Stimulated activated CD4-positive, alpha-beta T cell treated with anti-CD3 and anti-CD28 coated beads, Interleukin-2, amount 100 ng/mL, for 4 hours (primary cell): Measurements from ENCODE around the gene TNFRSF1A.

Experiments used
- DNase-seq: peaks from one replicate; pipeline ENCODE4 v3.0.0-alpha.2; 2020; ENCODE audit warnings: low read depth

The TNFRSF1A gene

DNA sequence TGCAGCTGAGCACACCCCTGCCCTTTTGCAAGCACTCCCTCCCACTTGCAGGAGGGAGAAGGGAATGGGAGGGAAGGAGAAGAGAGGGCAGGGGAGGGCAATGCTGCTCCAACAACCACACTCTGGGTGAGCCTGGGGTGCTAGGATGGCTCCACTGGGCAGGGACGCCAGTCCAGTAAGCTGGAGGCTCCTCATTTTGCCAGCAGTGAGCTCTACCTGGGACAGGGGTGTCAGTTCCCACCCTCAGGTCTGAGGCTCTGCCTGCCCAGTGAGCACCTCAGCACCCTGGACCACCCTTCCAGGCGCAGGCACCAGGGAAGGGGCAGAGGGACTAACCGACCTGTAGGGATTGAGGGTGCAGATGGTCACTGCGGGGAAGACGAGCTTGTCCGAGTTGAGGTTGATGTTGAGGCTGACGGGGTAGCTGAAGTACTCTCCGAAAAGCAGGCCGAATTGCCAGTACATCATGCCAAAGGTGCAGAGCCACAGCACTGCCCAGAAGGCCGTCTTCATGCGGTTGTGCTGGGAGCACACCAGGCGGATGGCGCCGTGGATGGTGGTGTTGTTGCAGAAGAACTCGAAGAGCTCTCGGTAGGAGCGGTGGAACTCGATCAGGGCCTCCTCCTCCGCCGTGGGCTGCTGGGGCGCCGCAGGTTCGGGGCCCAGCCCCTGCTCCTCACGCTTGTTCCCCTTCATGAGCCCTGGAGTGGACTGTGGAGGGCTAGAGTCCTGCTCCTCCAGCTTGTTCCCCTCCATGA lies 32.3 kb upstream of the TNFRSF1A start:
- no peak for DNase-seq

DNA sequence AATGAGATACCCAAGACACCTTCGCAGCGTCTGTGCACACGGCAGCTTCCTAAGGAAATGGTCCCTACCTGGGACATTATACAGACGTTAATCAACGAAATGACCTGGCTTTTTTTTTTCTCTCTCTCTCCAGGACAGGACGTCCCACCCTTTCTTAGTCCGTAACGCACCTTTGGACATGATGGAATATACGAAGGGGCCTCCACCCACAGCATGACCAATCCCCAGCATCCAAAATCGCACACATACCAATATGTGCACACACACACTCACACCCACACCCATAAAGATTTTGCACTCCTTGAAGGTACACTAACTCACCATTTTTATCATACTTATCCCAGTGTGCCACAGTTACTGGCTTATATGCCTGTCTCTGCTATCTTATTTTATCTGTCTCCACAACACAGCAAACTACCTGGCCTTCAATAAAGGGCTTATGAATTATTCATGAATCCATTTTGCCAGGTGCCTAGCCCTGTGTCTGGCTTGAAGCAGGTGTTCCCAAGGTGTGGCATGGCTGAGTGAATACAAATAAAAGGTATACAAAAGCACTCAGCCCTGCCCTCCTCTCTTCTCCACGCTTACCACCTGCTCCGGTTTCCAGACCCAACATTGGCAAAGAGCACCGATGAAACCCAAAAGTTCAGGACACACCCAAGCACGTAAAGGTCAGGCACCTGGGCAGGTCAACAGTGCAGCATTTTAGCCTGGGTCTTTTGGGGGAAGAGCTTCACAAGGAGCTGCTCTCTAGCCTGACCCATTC lies 31.3 kb upstream of the TNFRSF1A start:
- DNase-seq: no peak

DNA sequence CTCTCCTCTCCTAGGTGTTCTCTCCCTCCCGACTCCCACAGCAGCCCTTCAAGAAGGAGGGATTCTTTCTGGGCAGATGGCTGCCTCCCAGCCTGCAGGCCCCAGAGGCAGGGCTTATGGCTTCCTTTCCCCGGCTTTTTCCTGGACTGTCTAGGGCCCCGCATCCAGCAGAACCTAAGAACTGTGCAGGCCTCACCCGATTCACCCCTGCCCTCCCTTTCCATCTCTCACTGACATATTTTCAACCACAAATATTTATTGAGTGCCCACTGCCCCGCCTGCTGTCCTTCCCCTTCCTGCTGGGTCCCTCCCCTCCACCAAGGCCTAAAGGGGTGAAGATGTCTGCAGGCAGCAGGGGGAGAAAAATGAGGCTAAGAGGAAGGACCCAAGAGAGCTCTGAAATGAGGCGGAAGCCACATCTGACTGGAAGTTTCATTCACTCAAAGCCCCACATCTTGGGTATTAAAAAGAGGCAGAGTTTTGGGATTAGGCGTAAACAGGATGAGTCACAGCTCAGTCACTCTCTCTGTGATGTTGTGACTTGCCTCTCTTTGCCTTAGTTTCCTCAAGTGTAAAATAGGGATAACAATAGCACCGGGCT lies 30.6 kb upstream of the TNFRSF1A start:
- DNase-seq: no peak

DNA sequence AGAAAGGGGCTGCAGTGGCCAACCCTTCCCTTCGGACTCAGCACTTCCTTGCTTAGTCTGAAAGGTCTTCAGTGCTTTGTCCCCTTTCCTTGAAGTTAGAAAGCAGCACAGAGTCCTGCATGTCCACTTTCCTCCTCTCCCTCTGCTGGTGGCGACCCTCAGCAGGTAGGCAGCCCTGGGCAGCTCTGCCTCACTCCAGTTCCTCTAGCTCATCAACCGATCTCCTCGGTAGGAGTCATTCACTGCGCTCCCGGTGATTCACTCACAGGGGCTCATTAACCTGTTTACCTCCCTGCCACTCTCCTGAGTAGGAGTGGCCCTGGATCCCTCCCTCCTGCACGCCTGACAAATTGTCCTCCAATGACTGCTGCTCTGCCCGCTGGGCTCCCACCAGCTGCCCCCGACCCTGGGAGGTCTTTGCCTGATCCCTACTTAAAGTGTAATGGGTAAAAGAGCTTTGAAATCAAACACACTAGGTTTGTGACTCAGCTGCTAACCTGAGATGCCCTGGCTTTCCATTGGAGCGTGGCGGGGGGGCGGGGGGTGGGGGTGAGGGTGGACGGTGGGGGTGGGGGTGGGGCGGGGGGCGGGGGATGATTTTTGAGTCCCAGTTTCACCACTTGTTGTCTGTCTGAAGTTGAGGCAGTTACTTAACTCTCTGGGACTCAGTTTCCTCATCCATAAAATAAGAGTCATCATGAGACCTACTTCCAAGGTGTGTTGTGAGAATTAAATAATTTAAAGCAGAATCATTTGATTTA lies 29.3 kb upstream of the TNFRSF1A start:
- DNase-seq: no peak

DNA sequence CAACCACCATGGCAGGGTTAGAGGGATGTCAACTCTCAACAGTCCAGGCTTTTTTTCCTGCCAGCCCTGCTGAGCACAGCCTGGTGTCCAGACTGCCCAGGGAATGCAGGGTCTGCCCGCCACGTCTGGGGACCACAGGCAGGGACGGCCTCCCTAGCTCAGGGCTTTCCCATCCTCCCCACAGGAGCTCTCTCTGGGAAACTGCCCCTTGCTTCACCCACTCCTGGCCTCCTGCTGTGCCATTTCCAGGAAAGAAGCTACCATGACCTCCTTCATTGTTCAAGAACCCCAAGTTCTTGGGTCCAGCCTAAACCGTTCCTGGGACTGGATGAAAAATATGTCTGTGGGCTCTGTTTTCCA lies 28.7 kb upstream of the TNFRSF1A start:
- DNase-seq: no peak

DNA sequence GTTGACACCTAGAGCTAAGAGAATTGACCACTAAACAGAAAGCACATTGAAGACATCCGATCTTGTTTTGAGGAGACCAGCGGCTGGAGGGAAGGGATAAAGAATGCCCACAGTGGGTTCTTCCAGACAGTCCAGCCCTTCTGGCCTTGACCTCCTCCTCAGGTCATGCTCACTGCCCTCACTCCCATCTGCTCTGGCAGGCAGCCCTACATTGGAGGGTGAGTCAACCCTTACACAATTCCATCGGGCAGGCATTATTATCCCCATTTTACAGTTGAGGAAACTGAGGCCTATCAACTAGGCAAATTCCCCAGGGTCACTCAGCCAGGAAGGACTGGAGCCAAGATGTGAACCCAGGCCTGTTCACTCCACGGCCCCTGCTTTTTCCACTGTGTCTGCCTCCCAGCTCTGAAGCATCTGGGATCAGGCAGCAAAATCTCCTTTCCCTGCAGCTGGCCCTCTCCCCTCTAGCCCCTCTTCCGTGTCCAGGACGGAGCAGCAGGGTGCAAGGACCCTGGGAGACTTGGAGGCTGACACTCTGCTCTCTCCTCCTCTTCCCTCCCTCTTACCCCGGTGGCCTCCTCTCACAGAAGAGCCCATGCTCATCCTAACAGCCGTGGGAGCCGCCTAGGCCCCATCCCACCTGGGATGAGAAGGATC lies 28.2 kb upstream of the TNFRSF1A start:
- no peak for DNase-seq

DNA sequence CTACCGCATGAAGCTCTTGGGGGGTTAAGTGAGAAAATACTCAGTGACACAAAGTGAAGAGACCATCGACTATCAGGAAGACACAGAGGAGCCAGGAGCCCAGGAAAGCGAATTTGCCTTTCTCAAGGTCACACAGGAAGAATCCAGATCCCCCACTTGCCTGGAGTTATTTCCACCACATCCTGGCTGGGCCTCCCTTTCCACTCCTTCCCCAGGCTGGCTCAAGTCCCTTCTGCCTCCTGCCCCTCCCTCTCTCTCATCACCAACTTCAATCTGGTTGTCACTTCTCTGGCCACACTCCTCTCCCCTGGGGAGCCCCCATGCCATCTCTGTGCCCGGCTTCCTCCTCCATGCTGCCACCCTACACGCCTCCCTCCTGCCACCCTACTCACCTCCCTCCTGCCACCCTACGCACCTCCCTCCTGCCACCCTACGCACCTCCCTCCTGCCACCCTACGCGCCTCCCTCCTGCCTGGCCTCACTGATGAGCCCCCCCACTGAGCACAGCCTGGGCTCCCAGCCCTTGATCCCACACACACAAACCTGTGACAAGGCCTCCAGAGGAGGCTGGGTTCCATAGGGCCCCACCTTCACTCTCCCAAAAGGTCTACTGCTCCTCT lies 27.1 kb upstream of the TNFRSF1A start:
- DNase-seq: no peak

DNA sequence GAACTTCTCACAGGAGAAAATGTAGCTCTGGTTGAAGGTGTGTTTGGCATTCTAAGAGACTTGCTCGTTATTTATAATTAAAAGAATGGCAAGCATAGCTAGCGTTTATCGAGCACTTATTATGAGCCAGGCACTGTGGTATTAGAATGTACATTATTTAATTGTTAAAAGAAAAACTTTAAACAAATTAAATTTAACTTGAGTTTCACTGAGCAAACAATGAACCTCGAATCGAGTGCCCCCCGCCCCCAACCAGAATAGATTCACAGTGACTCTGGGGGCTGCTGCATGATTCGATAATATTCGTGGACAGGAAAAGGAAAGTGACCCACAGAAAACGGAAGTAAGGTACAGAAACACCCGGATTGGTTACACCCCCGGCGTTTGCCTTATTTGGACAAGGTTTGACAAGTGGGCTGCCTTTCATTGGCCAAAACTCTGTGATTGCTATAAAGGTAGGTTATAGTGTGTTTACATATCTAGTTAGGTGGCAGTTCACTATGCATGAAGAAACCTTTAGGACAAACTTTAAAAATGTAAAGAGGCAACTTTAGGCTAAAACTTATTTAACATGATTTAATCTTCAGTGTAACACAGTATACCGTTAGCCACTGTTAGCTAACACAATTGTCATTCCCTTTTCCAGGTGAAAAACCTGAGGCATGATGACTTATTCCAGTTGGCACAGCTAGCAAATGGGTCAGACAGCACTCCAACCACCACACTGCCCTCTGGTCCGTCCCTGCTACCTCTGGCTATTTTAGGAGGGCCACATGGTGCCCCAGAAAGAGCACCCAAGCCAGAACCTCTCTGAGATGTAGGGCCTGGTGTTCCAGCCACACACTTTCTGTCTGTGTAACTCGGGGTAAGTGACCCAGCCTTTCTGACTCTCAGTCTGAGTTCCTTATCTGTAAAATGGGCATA lies 26.4 kb upstream of the TNFRSF1A start:
- no peak for DNase-seq

DNA sequence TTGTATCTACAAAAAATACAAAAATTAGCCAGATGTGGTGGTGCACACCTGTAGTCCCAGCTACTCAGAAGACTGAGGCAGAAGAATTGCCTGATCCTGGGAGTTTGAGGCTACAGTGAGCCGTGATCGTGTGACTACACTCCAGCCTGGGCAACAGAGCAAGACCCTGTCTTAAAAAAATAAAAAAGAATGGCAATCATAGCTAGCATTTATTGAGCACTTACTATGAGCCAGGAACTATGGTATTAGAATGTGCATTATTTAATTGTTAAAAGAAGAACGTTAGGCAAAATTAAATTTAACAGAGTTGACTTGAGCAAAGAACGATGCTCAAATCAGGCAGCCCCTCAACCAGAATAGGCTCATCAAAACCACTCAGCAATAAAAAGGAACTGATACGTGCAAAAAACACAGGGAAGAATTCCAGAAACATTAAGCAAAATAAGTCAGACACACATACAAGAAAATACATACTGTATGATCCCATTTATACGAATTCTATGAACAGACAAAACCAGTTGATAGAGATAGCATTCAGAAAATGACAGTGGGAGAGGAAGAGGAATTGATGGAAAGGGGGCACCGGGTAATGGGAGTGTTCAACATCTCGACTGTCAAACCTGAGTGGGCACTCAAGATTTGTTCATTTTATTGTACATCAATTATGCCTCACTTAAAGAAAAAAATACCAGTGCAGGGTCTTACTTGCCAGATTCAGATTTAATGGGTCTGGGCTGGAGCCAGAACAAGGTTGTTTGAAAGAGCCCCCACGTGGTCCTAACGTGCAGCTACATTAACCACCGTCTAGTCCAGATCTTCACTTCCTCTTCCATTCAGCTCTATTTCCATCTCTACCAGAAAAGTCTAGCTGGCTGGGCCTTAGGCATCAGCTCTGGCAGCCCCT lies 25.4 kb upstream of the TNFRSF1A start:
- DNase-seq: peak; percentile 30

DNA sequence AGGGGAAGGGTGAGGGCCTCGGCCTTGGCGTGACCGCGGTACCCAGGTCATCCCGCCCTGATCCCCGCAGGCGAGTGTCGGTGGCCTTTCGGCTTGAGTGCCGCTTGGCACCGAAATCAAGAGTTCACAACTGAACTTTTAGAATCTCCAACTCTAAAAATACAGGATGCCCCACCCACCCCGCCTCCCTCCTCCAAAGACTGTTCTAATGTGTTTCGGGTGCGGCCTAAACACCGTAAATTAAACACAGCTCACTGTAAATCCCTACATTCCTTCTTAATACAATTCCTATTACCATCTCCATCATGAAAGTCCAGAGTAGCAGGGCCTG lies 22.1 kb upstream of the TNFRSF1A start:
- DNase-seq: no peak

DNA sequence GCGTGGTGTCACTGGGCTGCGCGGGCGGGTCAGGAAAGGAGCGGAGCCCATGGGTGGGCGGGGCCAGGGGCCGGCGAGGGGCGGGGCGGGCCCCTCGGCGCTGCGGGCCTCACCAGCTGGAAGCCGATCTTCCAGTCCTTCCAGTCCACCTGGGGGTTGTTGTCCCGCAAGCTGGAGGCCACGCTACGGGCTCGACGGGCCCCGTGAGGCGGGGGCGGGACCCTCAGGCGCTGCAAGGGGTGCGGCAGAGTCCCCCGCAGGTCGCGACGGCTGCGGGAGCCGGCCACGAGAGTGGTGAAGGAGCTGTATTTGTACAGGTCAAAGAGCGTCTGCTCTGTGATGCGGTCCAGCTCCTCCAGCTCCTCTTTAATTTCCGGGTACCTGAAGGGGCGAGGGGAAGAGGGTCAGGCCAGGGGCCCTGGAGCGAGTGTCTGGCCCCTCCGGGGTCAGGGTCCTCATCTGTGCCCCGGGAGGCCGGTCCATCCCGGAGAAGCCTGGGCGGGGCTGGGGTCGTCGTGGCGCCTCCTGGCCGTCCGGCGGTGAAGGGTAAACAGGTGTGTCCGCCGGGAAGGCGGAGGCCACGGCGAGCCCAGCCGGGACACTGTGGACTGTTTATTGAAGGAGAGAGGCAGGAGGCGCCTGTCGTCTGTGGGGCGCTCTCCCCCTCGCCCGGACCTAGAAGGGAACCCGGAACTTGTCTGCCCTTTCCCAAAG lies 21.6 kb upstream of the TNFRSF1A start:
- peak; percentile 69 for DNase-seq

DNA sequence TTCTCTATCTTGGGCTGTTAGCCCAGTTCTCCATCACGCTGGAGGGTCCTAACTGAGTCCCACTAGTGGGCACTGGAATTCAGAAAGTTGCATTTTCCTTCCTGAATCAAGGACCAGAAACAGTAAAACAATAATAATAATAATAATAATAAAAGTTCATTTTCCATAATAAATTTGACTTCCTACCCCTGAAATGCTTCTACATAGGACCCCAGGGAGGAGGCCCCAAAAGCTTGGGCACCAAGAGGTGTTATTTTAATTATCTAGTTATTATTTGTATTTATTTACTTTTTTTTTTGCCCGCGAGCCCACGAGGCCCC lies 21.1 kb upstream of the TNFRSF1A start:
- no peak for DNase-seq

DNA sequence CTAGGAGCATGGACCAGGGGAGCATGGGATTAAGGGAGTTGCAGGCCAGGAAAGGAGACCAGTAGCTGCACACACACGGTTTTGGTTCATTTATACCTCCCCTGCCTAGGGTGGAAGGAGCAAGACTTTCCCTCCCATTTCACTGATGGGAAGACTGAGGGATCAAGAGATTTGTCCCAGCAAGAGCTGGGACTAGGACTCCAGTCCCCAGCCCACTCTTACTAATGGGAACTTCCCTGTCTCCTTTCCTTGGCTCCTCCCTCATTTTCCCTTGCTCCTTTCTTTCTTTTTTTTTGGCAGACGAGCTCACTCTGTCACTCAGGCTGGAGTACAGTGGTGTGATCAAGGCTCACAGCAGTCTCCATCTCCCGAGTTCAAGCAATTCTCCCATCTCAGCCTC lies 20.5 kb upstream of the TNFRSF1A start:
- DNase-seq: no peak

DNA sequence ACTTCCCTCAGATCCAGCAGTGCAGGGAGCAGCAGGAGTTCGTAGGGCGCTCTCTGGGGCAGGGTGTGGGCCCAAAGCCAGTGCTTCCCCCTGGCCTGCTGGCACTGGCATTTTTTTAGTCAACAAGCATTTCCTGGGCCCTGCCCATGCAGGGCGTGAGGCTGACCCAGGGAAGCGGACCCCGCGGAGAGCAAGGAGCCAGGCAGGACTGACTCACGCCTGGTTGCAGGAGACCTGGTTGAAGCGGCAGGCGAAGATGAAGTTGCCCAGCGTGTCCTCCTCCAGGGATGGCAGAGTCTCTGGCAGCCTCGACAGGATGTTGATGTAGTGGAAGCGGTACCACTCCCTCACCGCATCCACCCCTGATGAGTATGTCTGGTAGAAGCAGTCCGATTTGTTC lies 20.0 kb upstream of the TNFRSF1A start:
- DNase-seq: no peak

DNA sequence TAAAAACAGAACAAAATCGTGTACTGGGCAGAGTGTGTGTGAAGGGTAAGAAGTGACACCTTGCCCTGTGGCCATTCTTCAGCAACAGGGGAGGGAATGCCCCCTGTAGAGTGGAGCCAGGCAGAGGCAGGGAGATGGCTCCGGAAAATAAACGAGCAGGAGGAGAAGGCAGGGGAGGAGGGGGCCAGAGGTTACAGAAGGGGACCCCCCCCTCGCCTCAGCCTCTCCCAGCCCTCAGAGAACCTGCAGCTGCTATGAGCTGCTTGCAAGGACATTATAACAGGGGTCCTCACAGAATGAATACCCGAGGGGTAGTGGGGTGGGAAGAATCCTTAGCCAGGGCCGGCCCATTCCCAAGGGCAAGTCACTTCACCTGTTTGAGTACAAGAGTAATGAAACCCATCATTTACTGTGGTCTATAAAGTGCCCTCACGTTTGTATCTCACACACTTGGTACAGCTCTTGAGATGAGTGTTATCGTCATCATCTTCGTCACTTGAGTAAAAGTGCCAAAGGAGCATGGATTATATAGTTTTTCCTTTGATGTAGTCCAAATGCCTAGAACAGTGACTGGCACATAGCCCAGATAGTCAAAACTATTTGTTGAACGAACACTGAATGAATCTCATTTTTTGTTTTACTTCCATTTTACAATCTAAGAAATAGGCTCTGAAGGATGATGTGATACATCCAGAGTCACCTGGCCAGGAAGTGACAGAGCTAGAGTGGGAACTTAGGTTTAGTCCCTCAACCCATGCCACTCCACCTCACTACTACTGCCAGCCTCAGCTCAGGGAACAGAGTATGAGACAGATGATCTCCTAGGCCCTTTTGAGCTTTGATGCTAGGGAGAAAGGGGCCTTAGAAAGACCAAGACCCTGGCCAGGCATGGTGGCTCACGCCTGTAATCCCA lies 19.0 kb upstream of the TNFRSF1A start:
- DNase-seq: no peak

DNA sequence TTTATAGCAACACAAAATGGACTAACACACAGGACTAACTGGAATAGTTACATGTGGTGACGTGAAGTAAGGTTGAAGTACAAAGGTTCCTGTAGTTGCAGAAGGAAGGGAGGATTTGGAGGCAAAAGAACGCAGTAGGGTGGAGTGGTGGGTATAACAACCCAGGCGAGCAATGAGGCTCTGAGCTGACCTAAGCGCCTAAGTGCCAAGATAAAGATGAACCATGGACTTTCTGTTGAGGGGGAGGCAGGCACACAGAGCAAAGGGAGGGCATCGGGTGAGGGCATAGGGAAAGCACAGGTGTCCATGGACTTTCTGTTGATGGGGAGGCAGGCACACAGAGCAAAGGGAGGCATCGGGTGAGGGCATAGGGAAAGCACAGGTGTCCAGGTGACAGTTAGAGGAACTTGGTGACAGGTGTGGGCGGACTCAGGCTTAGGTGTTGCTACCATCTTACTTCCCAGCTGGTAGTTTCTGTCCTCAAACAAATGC lies 18.2 kb upstream of the TNFRSF1A start:
- no peak for DNase-seq

DNA sequence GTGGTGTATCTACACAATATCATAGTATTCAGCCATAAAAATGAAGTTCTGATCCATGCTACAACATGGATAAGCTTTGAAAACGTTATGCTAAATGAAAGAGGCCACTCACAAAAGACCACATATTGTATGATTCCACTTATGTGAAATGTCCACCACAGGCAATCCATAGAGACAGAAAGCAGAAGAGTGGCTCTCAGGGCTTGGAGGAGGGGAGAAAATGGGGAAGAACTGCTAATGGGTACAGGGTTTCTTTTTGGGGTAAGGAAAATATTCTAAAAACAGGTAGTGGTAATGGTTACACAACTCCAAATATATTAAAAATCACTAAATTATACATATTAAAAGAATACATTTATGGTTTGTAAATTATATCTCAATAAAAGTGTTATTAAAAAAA lies 17.0 kb upstream of the TNFRSF1A start:
- DNase-seq: no peak

DNA sequence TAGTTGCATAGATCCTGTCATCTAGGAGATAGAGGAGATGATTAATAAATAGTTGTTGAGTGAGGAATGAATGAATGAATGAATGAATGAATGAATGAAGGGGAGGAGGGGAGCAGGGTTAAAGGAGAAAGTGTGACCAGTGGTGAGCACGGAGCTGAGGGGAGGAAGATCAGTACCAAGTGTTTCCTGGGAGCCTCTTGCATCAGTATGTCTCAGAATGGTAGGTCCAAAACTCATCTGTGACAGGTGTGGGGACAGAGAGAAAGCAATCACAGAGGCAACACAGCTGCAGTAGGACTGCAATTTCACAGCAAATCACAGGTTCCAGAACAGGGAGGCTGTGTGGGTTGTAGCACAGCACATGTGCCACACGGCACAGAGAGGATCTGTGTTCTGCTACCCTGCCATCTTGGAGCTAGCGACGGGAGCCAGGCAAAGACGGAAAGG lies 14.5 kb upstream of the TNFRSF1A start:
- DNase-seq: no peak
